ENCODE measurements around the gene ZNF630. TPM values are rescaled to one million over a fixed set of nuclear protein-coding genes. Genes with fewer than 3 reads are reported as not detected.
"Not testable (repeated sequence)": the region's sequence is repeated elsewhere in the genome, so short reads cannot be mapped to it uniquely, and the experiment has no call there.

The ZNF630 gene
- total RNA-seq, 1 experiment from 2014 or later, result 3.0 TPM

GRCh38 chrX:48102874-48103374 is 31.5 kb upstream of the ZNF630 start:
- Histone ChIP-seq H3K4me3 (ENCODE audit: low read depth in 2 of 2, low read length in 2 of 2) (no peak overlapping the region), H3K27me3 (ENCODE audit: control insufficient read depth, insufficient read depth, low read length) (no peaks in the 10 kb centered on the region), H3K27ac (ENCODE audit: low read length) (no peak overlapping the region), H3K4me1 (ENCODE audit: control insufficient read depth, insufficient read depth, low read length) (no peaks in the 10 kb centered on the region), H3K9me3 (ENCODE audit: control insufficient read depth, insufficient read depth, low read depth, low read length) (no peaks in the 10 kb centered on the region), H3K36me3 (ENCODE audit: control insufficient read depth, insufficient read depth, low read length) (no peaks in the 10 kb centered on the region)
- BruUV-seq (replicated peaks), result no TSS peak
- ATAC-seq (no peak), DNase-seq (ENCODE audit: low read depth, low spot score) (no peak)
- in situ Hi-C loops (cut with HindIII; ENCODE audit: low pct_unique_long_range_greater_than_20kb, low sequenced_read_pairs) (no loop called here), intact Hi-C loops (cut with micrococcal nuclease; ENCODE audit: unreplicated experiment) (no loop called here)
- CTCF ChIA-PET, result interaction anchor here (0.6 kb wide), 1 partner anchor 717 kb away, joined by 4 read pairs; no protein-coding TSS in a partner anchor
- TF ChIP-seq POLR2AphosphoS5 (IDR thresholded peaks at IDR 0.05; ENCODE audit: low read depth, low read length), result no peak
- TF ChIP-seq, protein P1, sequence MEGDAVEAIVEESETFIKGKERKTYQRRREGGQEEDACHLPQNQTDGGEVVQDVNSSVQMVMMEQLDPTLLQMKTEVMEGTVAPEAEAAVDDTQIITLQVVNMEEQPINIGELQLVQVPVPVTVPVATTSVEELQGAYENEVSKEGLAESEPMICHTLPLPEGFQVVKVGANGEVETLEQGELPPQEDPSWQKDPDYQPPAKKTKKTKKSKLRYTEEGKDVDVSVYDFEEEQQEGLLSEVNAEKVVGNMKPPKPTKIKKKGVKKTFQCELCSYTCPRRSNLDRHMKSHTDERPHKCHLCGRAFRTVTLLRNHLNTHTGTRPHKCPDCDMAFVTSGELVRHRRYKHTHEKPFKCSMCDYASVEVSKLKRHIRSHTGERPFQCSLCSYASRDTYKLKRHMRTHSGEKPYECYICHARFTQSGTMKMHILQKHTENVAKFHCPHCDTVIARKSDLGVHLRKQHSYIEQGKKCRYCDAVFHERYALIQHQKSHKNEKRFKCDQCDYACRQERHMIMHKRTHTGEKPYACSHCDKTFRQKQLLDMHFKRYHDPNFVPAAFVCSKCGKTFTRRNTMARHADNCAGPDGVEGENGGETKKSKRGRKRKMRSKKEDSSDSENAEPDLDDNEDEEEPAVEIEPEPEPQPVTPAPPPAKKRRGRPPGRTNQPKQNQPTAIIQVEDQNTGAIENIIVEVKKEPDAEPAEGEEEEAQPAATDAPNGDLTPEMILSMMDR (IDR thresholded peaks at IDR 0.05), result no peak
- TF ChIP-seq, protein P2, sequence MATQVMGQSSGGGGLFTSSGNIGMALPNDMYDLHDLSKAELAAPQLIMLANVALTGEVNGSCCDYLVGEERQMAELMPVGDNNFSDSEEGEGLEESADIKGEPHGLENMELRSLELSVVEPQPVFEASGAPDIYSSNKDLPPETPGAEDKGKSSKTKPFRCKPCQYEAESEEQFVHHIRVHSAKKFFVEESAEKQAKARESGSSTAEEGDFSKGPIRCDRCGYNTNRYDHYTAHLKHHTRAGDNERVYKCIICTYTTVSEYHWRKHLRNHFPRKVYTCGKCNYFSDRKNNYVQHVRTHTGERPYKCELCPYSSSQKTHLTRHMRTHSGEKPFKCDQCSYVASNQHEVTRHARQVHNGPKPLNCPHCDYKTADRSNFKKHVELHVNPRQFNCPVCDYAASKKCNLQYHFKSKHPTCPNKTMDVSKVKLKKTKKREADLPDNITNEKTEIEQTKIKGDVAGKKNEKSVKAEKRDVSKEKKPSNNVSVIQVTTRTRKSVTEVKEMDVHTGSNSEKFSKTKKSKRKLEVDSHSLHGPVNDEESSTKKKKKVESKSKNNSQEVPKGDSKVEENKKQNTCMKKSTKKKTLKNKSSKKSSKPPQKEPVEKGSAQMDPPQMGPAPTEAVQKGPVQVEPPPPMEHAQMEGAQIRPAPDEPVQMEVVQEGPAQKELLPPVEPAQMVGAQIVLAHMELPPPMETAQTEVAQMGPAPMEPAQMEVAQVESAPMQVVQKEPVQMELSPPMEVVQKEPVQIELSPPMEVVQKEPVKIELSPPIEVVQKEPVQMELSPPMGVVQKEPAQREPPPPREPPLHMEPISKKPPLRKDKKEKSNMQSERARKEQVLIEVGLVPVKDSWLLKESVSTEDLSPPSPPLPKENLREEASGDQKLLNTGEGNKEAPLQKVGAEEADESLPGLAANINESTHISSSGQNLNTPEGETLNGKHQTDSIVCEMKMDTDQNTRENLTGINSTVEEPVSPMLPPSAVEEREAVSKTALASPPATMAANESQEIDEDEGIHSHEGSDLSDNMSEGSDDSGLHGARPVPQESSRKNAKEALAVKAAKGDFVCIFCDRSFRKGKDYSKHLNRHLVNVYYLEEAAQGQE (IDR thresholded peaks at IDR 0.05; ENCODE audit: insufficient read depth in 1 of 2, low read depth in 2 of 2, low read length in 1 of 2), result no peak
- no peak for TF ChIP-seq SIN3A (IDR thresholded peaks at IDR 0.05; ENCODE audit: borderline replicate concordance, insufficient read depth, low read depth, low read length)
- no peak for TF ChIP-seq TCF7L2 (IDR thresholded peaks at IDR 0.05; ENCODE audit: low read depth, low read length)
- POLR2A ChIA-PET, result no interaction called here

GRCh38 chrX:48101443-48101842 is 30.0 kb upstream of the ZNF630 start:
- Histone ChIP-seq H3K27ac (ENCODE audit: low read length) (no peak overlapping the region), H3K4me3 (ENCODE audit: low read depth in 2 of 2, low read length in 2 of 2) (no peak overlapping the region), H3K36me3 (ENCODE audit: control insufficient read depth, insufficient read depth, low read length) (no peaks in the 10 kb centered on the region), H3K4me1 (ENCODE audit: control insufficient read depth, insufficient read depth, low read length) (no peaks in the 10 kb centered on the region), H3K9me3 (ENCODE audit: control insufficient read depth, insufficient read depth, low read depth, low read length) (no peaks in the 10 kb centered on the region), H3K27me3 (ENCODE audit: control insufficient read depth, insufficient read depth, low read length) (no peaks in the 10 kb centered on the region)
- in situ Hi-C loops (cut with HindIII; ENCODE audit: low pct_unique_long_range_greater_than_20kb, low sequenced_read_pairs), result no loop called here
- CTCF ChIA-PET, result no interaction called here
- POLR2A ChIA-PET, result interaction anchor here (0.6 kb wide), 1 partner anchor 438 kb away, joined by 3 read pairs; no protein-coding TSS in a partner anchor
- intact Hi-C loops (cut with micrococcal nuclease; ENCODE audit: unreplicated experiment), result no loop called here
- DNase-seq (ENCODE audit: low read depth, low spot score), result no peak
- BruUV-seq (replicated peaks), result no TSS peak
- TF ChIP-seq TCF7L2 (IDR thresholded peaks at IDR 0.05; ENCODE audit: low read depth, low read length), result no peak
- TF ChIP-seq, protein P2 (IDR thresholded peaks at IDR 0.05; ENCODE audit: insufficient read depth in 1 of 2, low read depth in 2 of 2, low read length in 1 of 2), result no peak
- TF ChIP-seq, protein P1 (IDR thresholded peaks at IDR 0.05), result no peak
- TF ChIP-seq SIN3A (IDR thresholded peaks at IDR 0.05; ENCODE audit: borderline replicate concordance, insufficient read depth, low read depth, low read length), result no peak
- TF ChIP-seq POLR2AphosphoS5 (IDR thresholded peaks at IDR 0.05; ENCODE audit: low read depth, low read length), result no peak
- ATAC-seq, result no peak

DNA sequence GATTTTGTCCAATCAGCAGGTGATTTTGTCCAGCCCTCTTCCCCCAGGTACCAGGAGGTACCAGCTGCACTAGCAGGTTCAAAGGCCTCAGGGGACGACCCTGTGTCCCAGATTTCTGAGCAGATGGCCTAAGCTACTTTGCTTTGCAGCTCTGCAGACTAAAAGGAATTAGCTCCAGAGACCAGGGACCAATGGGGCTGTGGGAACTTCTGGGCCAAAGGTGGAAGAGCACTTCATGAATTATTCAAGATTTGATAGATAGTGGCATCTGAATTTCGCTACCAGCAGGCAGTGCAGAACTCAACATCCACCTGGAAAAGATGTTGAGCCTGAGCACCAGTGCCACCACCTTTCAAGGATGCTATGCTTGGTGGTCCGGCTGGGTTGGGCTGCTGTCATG is 21.1 kb upstream of the ZNF630 start:
- BruUV-seq (replicated peaks); intact Hi-C loops (cut with micrococcal nuclease; ENCODE audit: unreplicated experiment); POLR2A ChIA-PET; H3K4me3 ChIP-seq (ENCODE audit: low read depth in 2 of 2, low read length in 2 of 2); DNase-seq (ENCODE audit: low read depth, low spot score); H3K9me3 ChIP-seq (ENCODE audit: control insufficient read depth, insufficient read depth, low read depth, low read length); ATAC-seq; CTCF ChIA-PET; H3K27ac ChIP-seq (ENCODE audit: low read length); H3K4me1 ChIP-seq (ENCODE audit: control insufficient read depth, insufficient read depth, low read length); H3K36me3 ChIP-seq (ENCODE audit: control insufficient read depth, insufficient read depth, low read length); H3K27me3 ChIP-seq (ENCODE audit: control insufficient read depth, insufficient read depth, low read length); in situ Hi-C loops (cut with HindIII; ENCODE audit: low pct_unique_long_range_greater_than_20kb, low sequenced_read_pairs): not testable (repeated sequence)
